ENCODE measurements around the gene AP3B1.

GRCh38 chr5:78213799-78214198, 80.7 kb downstream of the AP3B1 start:
- no peak for TF ChIP-seq POLR2A (IDR thresholded peaks at IDR 0.05)
- TF ChIP-seq CTCF (IDR thresholded peaks at IDR 0.05), result no peak

Measured in testis (tissue), 2 donors.